Measurements from ENCODE around the gene C2orf49. TPM values are rescaled to one million over a fixed set of nuclear protein-coding genes. Genes with fewer than 3 reads are reported as not detected.

C2orf49 gene
- polyA plus RNA-seq, 3 donors = 24.2 to 28.8 (median 26.4) TPM

- DNase-seq (ENCODE audit: low read depth in 3 of 3, low spot score in 2 of 3) = no peak
These were observed 60.6 kb downstream of the C2orf49 start for GRCh38 chr2:105397953-105398335.

- DNase-seq (ENCODE audit: low read depth in 3 of 3, low spot score in 2 of 3) = peak in 2 of 3 donors; percentile 67 to 70
These were observed 61.2 kb downstream of the C2orf49 start, which contains the start of gene FHL2 for GRCh38 chr2:105398336-105399206. Gene FHL2, minus strand, starts transcription at chr2:105399051. Its CDS starts 12,535 bp downstream, at chr2:105386516.

Other genes starting within 250 kb of the C2orf49 start
- under 1 TPM in 1 of 3 donors, not detected in 2; 0.12 TPM for gene GPR45, start 95.8 kb upstream of the C2orf49 start, polyA plus RNA-seq (ENCODE audit: insufficient read length in 3 of 3)
- gene TGFBRAP1, start 7.8 kb upstream of the C2orf49 start, polyA plus RNA-seq (ENCODE audit: insufficient read length in 3 of 3) = 10 to 100 TPM; 14.5 to 15.7 (median 15.1) TPM
- gene FHL2, start 61.5 kb downstream of the C2orf49 start, polyA plus RNA-seq (ENCODE audit: insufficient read length in 3 of 3) = 10 to 100 TPM; 27.8 to 36.9 (median 31.5) TPM

Data from right renal cortex interstitium (tissue), 3 donors.